ENCODE data around the gene RAB8B.

The RAB8B gene

DNA sequence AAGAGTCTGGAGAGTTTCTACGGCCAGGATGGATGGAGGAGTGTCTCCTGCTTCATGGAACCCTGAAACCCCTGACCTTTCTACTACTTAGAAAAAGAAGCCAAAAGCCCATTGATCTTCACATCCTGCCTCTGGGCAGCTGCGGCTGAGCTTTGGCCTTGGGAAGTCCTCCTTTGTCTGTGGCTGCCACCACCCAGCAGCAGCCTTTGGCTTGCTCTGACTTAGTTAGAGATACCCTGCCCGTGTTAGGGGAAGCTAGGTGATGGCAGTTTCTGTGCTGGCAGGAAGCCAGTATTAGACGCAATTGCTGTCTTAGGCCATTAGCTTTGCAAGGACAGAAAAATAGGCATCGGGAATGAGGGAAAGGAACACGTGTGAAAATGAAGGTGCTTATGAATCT is 106.8 kb downstream of the RAB8B start:
- H3K4me3 ChIP-seq (ENCODE audit: low read depth, low read length) = no peak overlapping the region
- TF ChIP-seq CTCF (IDR thresholded peaks at IDR 0.05; ENCODE audit: control insufficient read depth, extremely low read depth, insufficient read depth) = no peak
- no peak for DNase-seq (ENCODE audit: low read depth)

DNA sequence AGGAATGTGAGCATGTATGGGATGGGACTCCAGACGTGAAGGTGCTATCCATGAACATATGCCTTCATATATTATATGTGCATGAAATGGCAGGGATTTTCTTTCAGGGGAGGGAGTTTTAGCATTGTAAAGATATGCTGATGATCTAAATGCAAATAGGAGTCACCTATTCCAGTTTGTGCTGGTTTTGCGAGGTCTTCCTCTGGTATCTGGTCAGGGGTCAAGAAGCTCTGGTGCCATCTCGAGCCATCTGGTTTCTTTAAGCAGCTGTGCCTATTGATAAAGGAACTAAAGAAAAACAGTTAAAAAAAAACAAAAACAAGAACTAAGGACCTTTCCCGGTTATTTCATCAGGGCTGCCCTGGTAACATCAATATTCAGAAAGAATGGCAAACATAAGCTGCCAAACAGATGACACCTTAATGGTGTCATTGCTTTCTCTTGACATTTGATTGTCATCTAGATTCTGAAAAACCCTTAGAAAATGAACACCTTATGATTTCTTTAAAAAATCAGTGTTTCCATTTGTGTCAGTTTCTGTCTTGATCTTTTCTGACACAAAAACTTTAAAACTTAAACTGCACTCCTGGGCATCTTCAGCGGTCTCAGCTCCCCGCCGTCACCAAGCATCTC is 110.7 kb downstream of the RAB8B start:
- DNase-seq (ENCODE audit: low read depth) = no peak
- no peak for TF ChIP-seq CTCF (IDR thresholded peaks at IDR 0.05; ENCODE audit: control insufficient read depth, extremely low read depth, insufficient read depth)

GRCh38 chr15:63301088-63301487 is 111.7 kb downstream of the RAB8B start:
- no peak for DNase-seq (ENCODE audit: low read depth)
- no peak for TF ChIP-seq CTCF (IDR thresholded peaks at IDR 0.05; ENCODE audit: control insufficient read depth, extremely low read depth, insufficient read depth)

More for the DNA sequence above, 110.7 kb downstream of the RAB8B start:
- H3K4me3 ChIP-seq (ENCODE audit: low read depth, low read length) = no peak overlapping the region

GRCh38 chr15:63305260-63305659 is 115.9 kb downstream of the RAB8B start:
- no peak for TF ChIP-seq CTCF (IDR thresholded peaks at IDR 0.05; ENCODE audit: control insufficient read depth, extremely low read depth, insufficient read depth)
- no peak for DNase-seq (ENCODE audit: low read depth)
- H3K4me3 ChIP-seq (ENCODE audit: low read depth, low read length) = no peak overlapping the region

More at GRCh38 chr15:63301088-63301487, 111.7 kb downstream of the RAB8B start:
- no peak overlapping the region for H3K4me3 ChIP-seq (ENCODE audit: low read depth, low read length)

- no peak for DNase-seq (ENCODE audit: low read depth)
- no peak for TF ChIP-seq CTCF (IDR thresholded peaks at IDR 0.05; ENCODE audit: control insufficient read depth, extremely low read depth, insufficient read depth)
- no peak overlapping the region for H3K4me3 ChIP-seq (ENCODE audit: low read depth, low read length)
Observed at GRCh38 chr15:63306492-63307073, 117.2 kb downstream of the RAB8B start.

GRCh38 chr15:63308491-63308890 is 119.1 kb downstream of the RAB8B start:
- H3K4me3 ChIP-seq (ENCODE audit: low read depth, low read length) = no peak overlapping the region
- no peak for TF ChIP-seq CTCF (IDR thresholded peaks at IDR 0.05; ENCODE audit: control insufficient read depth, extremely low read depth, insufficient read depth)
- no peak for DNase-seq (ENCODE audit: low read depth)

DNA sequence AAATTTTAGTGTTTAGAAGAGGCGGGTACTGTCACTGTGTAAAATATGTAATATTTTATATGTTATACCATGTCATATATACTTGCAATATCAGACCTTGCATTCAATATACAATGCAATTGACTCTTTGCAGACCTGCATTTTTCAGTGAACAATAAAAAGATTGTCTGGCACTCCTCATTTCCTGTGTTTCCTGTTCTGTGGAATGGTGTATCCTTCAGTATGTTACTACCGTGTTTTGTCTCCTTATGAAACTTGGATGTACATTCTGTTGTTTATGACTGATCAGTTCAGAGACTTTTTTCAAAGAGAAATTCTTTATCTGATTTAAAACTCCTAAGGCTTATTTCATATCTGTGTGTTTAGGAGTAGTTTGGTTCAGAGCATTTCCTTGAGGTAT is 119.5 kb downstream of the RAB8B start:
- TF ChIP-seq CTCF (IDR thresholded peaks at IDR 0.05; ENCODE audit: control insufficient read depth, extremely low read depth, insufficient read depth) = no peak
- DNase-seq (ENCODE audit: low read depth) = peak; percentile 50
- H3K4me3 ChIP-seq (ENCODE audit: low read depth, low read length) = no peak overlapping the region
